Heart left ventricle (tissue), 16 donors: ENCODE results near the gene NDUFAF7. TPM values are rescaled to one million over a fixed set of nuclear protein-coding genes. Genes with fewer than 3 reads are reported as not detected.
"Not testable (repeated sequence)": the region's sequence is repeated elsewhere in the genome, so short reads cannot be mapped to it uniquely, and the experiment has no call there.

Experiments
- ATAC-seq, 4 donors: fragments of 200-7000 bp; cut with Tn5 transposase; one replicate each; pipeline ENCODE4 v1.9.1; 2020 to 2022; ENCODE audit warnings: moderate library complexity in 4 of 4, mild to moderate bottlenecking in 3 of 4, moderate number of reproducible peaks in 1 of 4
- DNase-seq, 5 donors: peaks; one replicate each; pipeline ENCODE4 v3.0.0-alpha.2; 2020
- H3K27ac ChIP-seq, 12 donors: fragments of 200-600 bp; sonication (generic) in 4 of 12; one replicate each; pipeline versions ENCODE4 v1.5.0 to v1.8.0; 2016 to 2022; ENCODE audit warnings: mild to moderate bottlenecking in 2 of 12
- H3K27me3 ChIP-seq, 9 donors: fragments of 200-600 bp; sonication (generic) in 2 of 9; one replicate each; pipeline versions ENCODE4 v1.5.1 to v1.8.0; 2016 to 2022; ENCODE audit warnings: mild to moderate bottlenecking in 3 of 9
- H3K36me3 ChIP-seq, 9 donors: fragments of 200-600 bp; sonication (generic) in 2 of 9; one replicate each; pipeline versions ENCODE4 v1.5.0 to v1.8.0; 2018 to 2022; ENCODE audit warnings: mild to moderate bottlenecking in 2 of 9
- H3K4me1 ChIP-seq, 12 donors: fragments of 200-600 bp; sonication (generic) in 4 of 12; one replicate each; pipeline versions ENCODE4 v1.5.0 to v1.8.0; 2016 to 2022; ENCODE audit warnings: mild to moderate bottlenecking in 3 of 12
- H3K4me3 ChIP-seq, 12 donors: fragments of 200-600 bp; sonication (generic) in 4 of 12; one replicate each; pipeline versions ENCODE4 v1.5.0 to v1.8.0; 2017 to 2022; ENCODE audit warnings: mild to moderate bottlenecking in 9 of 12, moderate library complexity in 4 of 12
- H3K9me3 ChIP-seq, 12 donors: fragments of 200-600 bp; sonication (generic) in 4 of 12; one replicate each; pipeline versions ENCODE4 v1.5.0 to v1.8.0; 2016 to 2022; ENCODE audit warnings: mild to moderate bottlenecking in 1 of 12
- CTCF ChIP-seq, 12 donors: fragments of 200-600 bp; sonication (generic) in 4 of 12; IDR thresholded peaks; one replicate each; pipeline versions ENCODE4 v1.5.0 to v1.8.0; 2018 to 2022; ENCODE audit warnings: antibody characterized with exemption in 12 of 12, mild to moderate bottlenecking in 5 of 12
- POLR2A ChIP-seq, 2 donors: fragments of 450-650 bp; IDR thresholded peaks; one replicate each; pipeline ENCODE4 v1.6.1; 2017; ENCODE audit warnings: antibody characterized with exemption in 2 of 2, mild to moderate bottlenecking in 2 of 2, moderate library complexity in 2 of 2
- WGBS, 4 donors: extraction: QIAGEN DNeasy Blood & Tissue Kit in 2 of 4; methylation state at CpG; one replicate each; pipeline versions ENCODE4 v1.1.5 to v1.1.7; 2013 to 2018; 5-methylcytosine and 5-hydroxymethylcytosine counted together
- intact Hi-C, 10 donors: fragments of 100-400 bp; cut with DNase I; formaldehyde crosslinking; loops; one replicate each; pipeline versions ENCODE4 v1.11.1 to v1.14.2; 2022
- polyA plus RNA-seq, 2 donors: library from polyadenylated mRNA; stranded (reverse); fragments of 200-250 nt; gene quantifications; one replicate each; pipeline ENCODE4 v1.2.3, GENCODE V29; 2013
- total RNA-seq, 9 donors: library from RNA; depleted of rRNA in 2 of 9; stranded (reverse); fragments of >200 nt in 2 of 9; fragmentation: NEBNext Ultra II Directional in 3 of 9; extraction: Animal tissue kit (Norgen Biotek cat#: 25700) in 3 of 9; gene quantifications; one replicate each; pipeline versions ENCODE4 v1.1.0 to v1.2.4, GENCODE V29; 2016 to 2023
- donor health status: ischemic (EF 13 %, LVEDD 7.1; RV severe dilation, severe dysfunction).
- donor health status: healthy with polysubstance abuse.
- donor health status: DM: no; HTN: yes; CAD: no.
- donor health status: DM: no; HTN: no; CAD: no.
- donor health status: ischemic (EF 25% LVEDD 6.9; RV normal size, moderate dysfunction).
- donor health status: ischemic (EF 25% LVEDD 5.7; RV mildly dilated, moderate dysfunction).
- donor health status: healthy.
- donor health status: DM: yes; HTN: yes; CAD: no.
- donor health status: ischemic (EF 35%, LVEDD 5.7; RV mildly dilated, moderate dysfunction).
- donor health status: nonischemic (EF 11% LVEDD 7.7; RV severe dilation, severe dysfunction).
- donor health status: DM: yes; HTN: yes; CAD: no.
- donor health status: PGD.
- donor health status: ischemic (EF 29% LVEDD 5.4; RV normal size, mild dysfunction).
- donor health status: nonischemic (EF 23%, LVEDD 6.1; RV moderate dilation, normal function).

The NDUFAF7 gene
- total and polyA plus RNA-seq, 11 donors, result 15.8 to 33.0 (median 22.1) TPM

- H3K36me3 ChIP-seq, result peaks cover under 1 to 65% (median 58%) of the 10 kb centered on the region in 9 donors
- no peak for DNase-seq
- no peak overlapping the region for H3K4me3 ChIP-seq
These were observed 30.2 kb upstream of the NDUFAF7 start for GRCh38 chr2:37201208-37201607.

DNA sequence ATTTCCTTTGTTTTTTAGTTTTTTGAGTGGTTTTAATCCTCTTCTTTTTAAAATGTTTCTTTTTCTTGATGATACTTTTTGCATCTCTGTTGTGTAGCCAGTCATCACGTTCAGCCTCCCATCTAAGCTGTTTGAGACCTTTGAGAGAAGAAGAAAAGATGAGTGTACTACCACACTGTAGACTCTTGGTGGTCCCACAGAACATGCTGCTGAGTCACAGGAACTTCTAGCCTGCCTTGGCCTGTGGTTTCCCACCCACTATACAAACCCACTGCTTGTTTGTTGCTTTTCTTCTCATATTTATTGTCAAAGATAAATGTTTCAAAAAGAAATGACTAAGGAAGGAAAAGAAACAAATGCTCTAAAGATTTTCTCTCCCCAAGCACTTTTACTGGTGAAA is 29.7 kb upstream of the NDUFAF7 start:
- DNase-seq, result no peak
- intact Hi-C loops, result no loop called here
- Histone ChIP-seq H3K9me3 (peaks cover 0 to 15% (median 0%) of the 10 kb centered on the region in 12 donors), H3K4me1 (peaks cover 0 to 22% (median 11%) of the 10 kb centered on the region in 12 donors), H3K27ac (no peak overlapping the region), H3K4me3 (no peak overlapping the region), H3K27me3 (no peaks in the 10 kb centered on the region), H3K36me3 (peaks cover 2 to 71% (median 64%) of the 10 kb centered on the region in 9 donors)
- TF ChIP-seq POLR2A (IDR thresholded peaks at IDR 0.05) (no peak), CTCF (IDR thresholded peaks at IDR 0.05) (no peak)
- ATAC-seq, result no peak
- 86 to 95% (median 89%) methylated on average over 1 of the region's 1 CpG for WGBS, 4 donors

More at GRCh38 chr2:37201208-37201607, 30.2 kb upstream of the NDUFAF7 start:
- H3K27me3 ChIP-seq, result no peaks in the 10 kb centered on the region
- ATAC-seq, result no peak
- no peak overlapping the region for H3K27ac ChIP-seq
- H3K9me3 ChIP-seq, result peaks cover 0 to 10% (median 0%) of the 10 kb centered on the region in 12 donors
- 64 to 74% (median 71%) methylated on average over 1 of the region's 1 CpG for WGBS, 4 donors
- peaks cover 0 to 22% (median 12%) of the 10 kb centered on the region in 12 donors for H3K4me1 ChIP-seq
- intact Hi-C loops, result no loop called here
- TF ChIP-seq POLR2A (IDR thresholded peaks at IDR 0.05) (no peak), CTCF (IDR thresholded peaks at IDR 0.05) (no peak)

- Histone ChIP-seq H3K27me3 (no peaks in the 10 kb centered on the region), H3K9me3 (peaks cover 0 to 33% (median 11%) of the 10 kb centered on the region in 12 donors), H3K27ac (no peak overlapping the region), H3K36me3 (peaks cover 2 to 89% (median 72%) of the 10 kb centered on the region in 9 donors), H3K4me3 (no peak overlapping the region), H3K4me1 (peaks cover 0 to 6% (median 0%) of the 10 kb centered on the region in 12 donors)
- WGBS, 4 donors, result 94 to 98% (median 95%) methylated on average over 2 of the region's 2 CpGs
- ATAC-seq (no peak), DNase-seq (no peak)
- TF ChIP-seq CTCF (IDR thresholded peaks at IDR 0.05) (no peak), POLR2A (IDR thresholded peaks at IDR 0.05) (no peak)
- intact Hi-C loops, result no loop called here
These were observed 27.8 kb upstream of the NDUFAF7 start for GRCh38 chr2:37203708-37204107.

GRCh38 chr2:37205071-37205661 is 26.3 kb upstream of the NDUFAF7 start:
- ATAC-seq, DNase-seq, intact Hi-C loops, H3K27me3 ChIP-seq, H3K4me3 ChIP-seq, H3K4me1 ChIP-seq, H3K27ac ChIP-seq: not testable (repeated sequence)
- 80 to 90% (median 83%) methylated on average over 8 of the region's 8 CpGs for WGBS, 4 donors
- Histone ChIP-seq H3K36me3 (peaks cover 2 to 99% (median 86%) of the 10 kb centered on the region in 9 donors), H3K9me3 (peaks cover 0 to 43% (median 18%) of the 10 kb centered on the region in 12 donors)
